ENCODE data around the gene ACBD7. TPM values are rescaled to one million over a fixed set of nuclear protein-coding genes. Genes with fewer than 3 reads are reported as not detected.

ACBD7 gene
- total RNA-seq, 1 donor from 2014 or later, result not detected

DNA sequence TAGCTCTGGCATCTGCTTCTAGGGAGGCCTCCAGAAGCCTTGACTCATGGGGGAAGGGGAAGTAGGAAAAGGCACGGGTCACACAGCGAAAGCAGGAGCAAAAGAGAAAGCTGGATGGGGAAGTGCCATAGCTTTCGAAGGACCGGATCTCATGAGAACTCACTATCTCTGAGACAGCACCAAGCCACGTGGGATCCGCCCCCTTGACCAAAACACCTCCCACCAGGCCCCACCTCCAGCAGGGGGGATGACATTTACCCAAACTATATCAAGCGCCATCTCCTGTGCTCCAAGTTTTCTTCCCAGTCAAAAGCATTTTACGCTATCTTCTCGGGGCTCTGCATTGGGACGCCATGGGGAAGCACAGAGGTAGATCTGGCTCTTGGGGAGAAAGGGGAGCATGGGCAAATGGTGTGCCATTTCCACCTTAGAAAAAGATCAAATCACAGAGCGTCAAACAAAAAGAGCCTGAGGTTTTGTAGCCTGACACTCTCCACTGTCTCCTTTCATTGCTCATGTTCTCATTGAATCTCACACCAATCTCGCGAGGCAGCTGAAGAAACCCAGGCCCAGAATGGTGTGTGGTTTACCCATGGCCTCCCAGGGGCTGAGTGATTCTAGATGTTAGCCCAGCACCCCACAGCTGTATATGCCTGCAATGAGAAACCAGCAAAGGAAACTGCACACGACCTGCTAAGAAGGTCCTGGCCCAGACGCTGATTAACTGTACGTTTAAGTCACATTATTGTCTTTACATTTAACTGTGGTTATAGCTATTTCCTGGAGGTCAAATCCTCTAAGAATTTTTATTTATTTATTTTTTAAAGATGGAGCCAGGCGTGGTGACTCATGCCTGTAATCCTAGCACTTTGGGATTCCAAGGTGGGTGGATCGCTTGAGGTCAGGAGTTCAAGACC is 52.9 kb downstream of the ACBD7 start:
- intact Hi-C loops (cut with DNase I), result no loop called here
- no peak for DNase-seq (ENCODE audit: low spot score)

- intact Hi-C loops (cut with DNase I), result no loop called here
- no peak for DNase-seq (ENCODE audit: low spot score)
These were observed 60.8 kb downstream of the ACBD7 start for GRCh38 chr10:15027741-15028140.

Other genes with a start within 250 kb of the ACBD7 start
- 7.9 TPM for gene SUV39H2, start 209.9 kb downstream of the ACBD7 start, total RNA-seq
- 3.2 TPM for gene DCLRE1C, start 134.7 kb downstream of the ACBD7 start, total RNA-seq
- gene MEIG1, start 129.4 kb downstream of the ACBD7 start, total RNA-seq, result 0.54 TPM
- not detected for gene OLAH, start 44.8 kb downstream of the ACBD7 start, total RNA-seq
- gene RPP38, start 8.6 kb upstream of the ACBD7 start, total RNA-seq, result 8.0 TPM
- 11.0 TPM for gene NMT2, start 79.9 kb upstream of the ACBD7 start, total RNA-seq

Measured in cardiac septum (tissue), 1 donor.